ENCODE data around the gene PDE8A. TPM values are rescaled to one million over a fixed set of nuclear protein-coding genes. Genes with fewer than 3 reads are reported as not detected.
A peak's percentile ranks its signal among the peaks of the same experiment; 100 is the strongest.

The PDE8A gene
- total RNA-seq, 1 experiment from 2014 or later, result 44.2 TPM

DNA sequence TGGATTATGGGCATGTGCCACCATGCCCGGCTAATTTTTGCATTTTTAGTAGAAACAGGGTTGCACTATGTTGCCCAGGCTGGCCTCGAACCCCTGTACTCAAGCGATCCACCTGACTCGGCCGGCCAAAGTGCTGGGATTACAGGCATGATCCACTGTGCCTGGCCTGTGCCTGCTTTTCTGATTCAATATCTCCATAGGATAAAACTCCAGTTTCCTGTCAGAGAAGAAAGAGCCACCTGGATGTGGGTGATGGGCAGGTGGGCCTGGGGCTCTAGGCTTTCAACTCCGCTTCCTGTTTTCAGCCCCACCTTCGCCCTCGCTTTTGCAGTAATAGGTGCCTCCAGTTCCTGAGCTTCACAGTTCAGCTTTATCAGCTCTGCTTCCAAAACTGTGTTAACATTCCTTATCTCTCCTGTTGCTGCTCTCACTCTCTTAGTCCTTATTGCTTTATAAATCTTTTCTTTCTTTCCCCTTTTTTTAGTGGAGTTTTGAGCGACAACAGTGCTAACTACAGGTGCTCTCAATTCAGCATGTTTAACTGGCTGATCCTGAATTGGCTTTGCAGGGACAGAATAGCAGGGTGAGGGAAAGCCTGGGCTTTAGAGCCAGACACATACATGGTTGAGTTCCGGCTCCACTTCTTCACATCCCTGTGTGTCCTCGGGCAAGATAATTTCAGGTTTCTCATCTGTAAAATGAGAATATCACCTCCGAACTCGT is 21.1 kb upstream of the PDE8A start:
- no peak for DNase-seq
- ChIA-PET CTCF (no interaction called here), POLR2A (ENCODE audit: unreplicated experiment) (no interaction called here)
- no peaks in the 10 kb centered on the region for H3K9me2 ChIP-seq (replicated peaks; ENCODE audit: low read length)
- no peak for ATAC-seq
- H3K36me3 ChIP-seq (ENCODE audit: low read depth, low read length), result no peaks in the 10 kb centered on the region; the same call in 1 of the 2 replicates
- H3K9me3 ChIP-seq (ENCODE audit: low read length), result no peaks in the 10 kb centered on the region
- no peaks in the 10 kb centered on the region for H4K20me1 ChIP-seq (ENCODE audit: low read length)
- H3K9ac ChIP-seq (ENCODE audit: low read length), result no peak overlapping the region
- no peak overlapping the region for H3K4me3 ChIP-seq (ENCODE audit: low read length)
- no peaks in the 10 kb centered on the region for H3K79me2 ChIP-seq (ENCODE audit: low read length)
- H3K4me2 ChIP-seq (ENCODE audit: low read length), result no peak overlapping the region
- TF ChIP-seq, protein P1, sequence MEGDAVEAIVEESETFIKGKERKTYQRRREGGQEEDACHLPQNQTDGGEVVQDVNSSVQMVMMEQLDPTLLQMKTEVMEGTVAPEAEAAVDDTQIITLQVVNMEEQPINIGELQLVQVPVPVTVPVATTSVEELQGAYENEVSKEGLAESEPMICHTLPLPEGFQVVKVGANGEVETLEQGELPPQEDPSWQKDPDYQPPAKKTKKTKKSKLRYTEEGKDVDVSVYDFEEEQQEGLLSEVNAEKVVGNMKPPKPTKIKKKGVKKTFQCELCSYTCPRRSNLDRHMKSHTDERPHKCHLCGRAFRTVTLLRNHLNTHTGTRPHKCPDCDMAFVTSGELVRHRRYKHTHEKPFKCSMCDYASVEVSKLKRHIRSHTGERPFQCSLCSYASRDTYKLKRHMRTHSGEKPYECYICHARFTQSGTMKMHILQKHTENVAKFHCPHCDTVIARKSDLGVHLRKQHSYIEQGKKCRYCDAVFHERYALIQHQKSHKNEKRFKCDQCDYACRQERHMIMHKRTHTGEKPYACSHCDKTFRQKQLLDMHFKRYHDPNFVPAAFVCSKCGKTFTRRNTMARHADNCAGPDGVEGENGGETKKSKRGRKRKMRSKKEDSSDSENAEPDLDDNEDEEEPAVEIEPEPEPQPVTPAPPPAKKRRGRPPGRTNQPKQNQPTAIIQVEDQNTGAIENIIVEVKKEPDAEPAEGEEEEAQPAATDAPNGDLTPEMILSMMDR (conservative IDR thresholded peaks at IDR 0.05; ENCODE audit: low read depth, low read length), result no peak
- H3F3A ChIP-seq (ENCODE audit: low read length, unreplicated experiment), result no peaks in the 10 kb centered on the region
- H2AFZ ChIP-seq (ENCODE audit: low read length), result no peak overlapping the region
- peak overlapping the region; percentile 1; the same call in 1 of the 2 replicates for H3K27ac ChIP-seq (ENCODE audit: low read length)
- H3K27me3 ChIP-seq (ENCODE audit: low read length), result no peaks in the 10 kb centered on the region
- intact Hi-C loops (cut with micrococcal nuclease), result no loop called here
- peaks cover 39% of the 10 kb centered on the region for H3K4me1 ChIP-seq (ENCODE audit: insufficient read depth, low read length)
- BruUV-seq (replicated peaks), result no TSS peak

DNA sequence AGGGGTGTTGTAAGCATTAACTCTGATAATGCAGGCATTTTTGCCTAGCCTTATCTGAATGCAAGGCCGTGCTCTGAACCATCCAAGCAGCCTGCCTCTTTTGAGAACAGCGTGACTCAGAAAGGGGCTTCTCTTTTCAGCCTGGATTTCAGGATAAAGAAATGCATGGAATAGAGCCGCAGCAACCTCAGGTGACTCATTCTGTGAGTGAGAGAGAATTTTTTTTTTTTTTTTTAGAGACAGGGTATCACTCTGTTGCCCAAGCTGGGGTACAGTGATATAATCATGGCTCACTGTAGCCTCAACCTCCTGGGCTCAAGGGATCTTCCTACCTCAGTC is 20.6 kb upstream of the PDE8A start:
- Histone ChIP-seq H3K4me1 (ENCODE audit: insufficient read depth, low read length) (peaks cover 36% of the 10 kb centered on the region), H3K36me3 (ENCODE audit: low read depth, low read length) (no peaks in the 10 kb centered on the region; the same call in 1 of the 2 replicates), H3K27me3 (ENCODE audit: low read length) (no peaks in the 10 kb centered on the region), H3K4me3 (ENCODE audit: low read length) (no peak overlapping the region), H3F3A (ENCODE audit: low read length, unreplicated experiment) (no peaks in the 10 kb centered on the region), H3K27ac (ENCODE audit: low read length) (peak overlapping the region; percentile 49), H2AFZ (ENCODE audit: low read length) (no peak overlapping the region), H3K9me3 (ENCODE audit: low read length) (no peaks in the 10 kb centered on the region), H4K20me1 (ENCODE audit: low read length) (no peaks in the 10 kb centered on the region), H3K9ac (ENCODE audit: low read length) (no peak overlapping the region), H3K79me2 (ENCODE audit: low read length) (no peaks in the 10 kb centered on the region), H3K4me2 (ENCODE audit: low read length) (no peak overlapping the region), H3K9me2 (replicated peaks; ENCODE audit: low read length) (no peaks in the 10 kb centered on the region)
- TF ChIP-seq, protein P1 (conservative IDR thresholded peaks at IDR 0.05; ENCODE audit: low read depth, low read length), result no peak
- no peak for TF ChIP-seq EZH2phosphoT487 (IDR thresholded peaks at IDR 0.05; ENCODE audit: borderline replicate concordance, low read length)
- BruUV-seq (replicated peaks), result no TSS peak
- ChIA-PET CTCF (no interaction called here), POLR2A (ENCODE audit: unreplicated experiment) (no interaction called here)
- ATAC-seq, result peak; percentile 18; the same call in 1 of the 2 replicates
- DNase-seq, result peak; percentile 66
- intact Hi-C loops (cut with micrococcal nuclease), result no loop called here

DNA sequence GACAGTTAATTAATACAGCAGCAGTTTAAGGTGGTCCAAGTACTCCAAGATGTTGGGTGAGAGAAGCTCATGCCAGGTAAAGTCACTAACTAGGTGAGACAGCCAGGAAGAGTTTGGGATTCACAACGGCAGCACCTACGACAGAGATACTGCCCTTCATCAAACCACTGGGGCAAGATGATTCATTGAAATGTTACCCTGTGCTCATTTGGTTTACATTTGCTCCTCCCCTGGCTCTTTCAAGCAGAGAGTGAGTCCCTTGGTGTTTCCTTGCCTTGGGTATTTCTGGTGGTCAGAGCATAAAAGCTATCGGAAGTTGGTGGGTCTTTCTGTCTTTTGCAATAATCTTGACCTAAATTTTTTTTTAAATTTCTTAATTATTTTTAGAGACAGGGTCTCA is 19.9 kb upstream of the PDE8A start:
- no peaks in the 10 kb centered on the region; the same call in 1 of the 2 replicates for H3K36me3 ChIP-seq (ENCODE audit: low read depth, low read length)
- ChIA-PET CTCF (no interaction called here), POLR2A (ENCODE audit: unreplicated experiment) (no interaction called here)
- H3K4me3 ChIP-seq (ENCODE audit: low read length), result no peak overlapping the region
- no peaks in the 10 kb centered on the region for H4K20me1 ChIP-seq (ENCODE audit: low read length)
- H3K9me2 ChIP-seq (replicated peaks; ENCODE audit: low read length), result no peaks in the 10 kb centered on the region
- H3K4me2 ChIP-seq (ENCODE audit: low read length), result peak overlapping the region; percentile 35
- H3K79me2 ChIP-seq (ENCODE audit: low read length), result no peaks in the 10 kb centered on the region
- H3F3A ChIP-seq (ENCODE audit: low read length, unreplicated experiment), result no peaks in the 10 kb centered on the region
- H3K4me1 ChIP-seq (ENCODE audit: insufficient read depth, low read length), result peaks cover 36% of the 10 kb centered on the region
- H3K27me3 ChIP-seq (ENCODE audit: low read length), result no peaks in the 10 kb centered on the region
- no peak overlapping the region for H3K9ac ChIP-seq (ENCODE audit: low read length)
- DNase-seq, result peak; percentile 54
- no peak overlapping the region for H2AFZ ChIP-seq (ENCODE audit: low read length)
- ATAC-seq, result no peak
- peak overlapping the region; percentile 49 for H3K27ac ChIP-seq (ENCODE audit: low read length)
- BruUV-seq (replicated peaks), result no TSS peak
- H3K9me3 ChIP-seq (ENCODE audit: low read length), result no peaks in the 10 kb centered on the region
- TF ChIP-seq EZH2 (IDR thresholded peaks at IDR 0.05; ENCODE audit: low read length, unreplicated experiment) (no peak), EZH2phosphoT487 (IDR thresholded peaks at IDR 0.05; ENCODE audit: borderline replicate concordance, low read length) (no peak)
- TF ChIP-seq, protein P1 (conservative IDR thresholded peaks at IDR 0.05; ENCODE audit: low read depth, low read length), result no peak
- intact Hi-C loops (cut with micrococcal nuclease), result no loop called here

Measured in PC-3 (cell line).